ENCODE data around the gene KRTAP17-1.
"Not testable (repeated sequence)": the region's sequence is repeated elsewhere in the genome, so short reads cannot be mapped to it uniquely, and the experiment has no call there.

KRTAP17-1 gene, protein sequence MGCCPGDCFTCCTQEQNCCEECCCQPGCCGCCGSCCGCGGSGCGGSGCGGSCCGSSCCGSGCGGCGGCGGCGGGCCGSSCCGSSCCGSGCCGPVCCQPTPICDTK

DNA sequence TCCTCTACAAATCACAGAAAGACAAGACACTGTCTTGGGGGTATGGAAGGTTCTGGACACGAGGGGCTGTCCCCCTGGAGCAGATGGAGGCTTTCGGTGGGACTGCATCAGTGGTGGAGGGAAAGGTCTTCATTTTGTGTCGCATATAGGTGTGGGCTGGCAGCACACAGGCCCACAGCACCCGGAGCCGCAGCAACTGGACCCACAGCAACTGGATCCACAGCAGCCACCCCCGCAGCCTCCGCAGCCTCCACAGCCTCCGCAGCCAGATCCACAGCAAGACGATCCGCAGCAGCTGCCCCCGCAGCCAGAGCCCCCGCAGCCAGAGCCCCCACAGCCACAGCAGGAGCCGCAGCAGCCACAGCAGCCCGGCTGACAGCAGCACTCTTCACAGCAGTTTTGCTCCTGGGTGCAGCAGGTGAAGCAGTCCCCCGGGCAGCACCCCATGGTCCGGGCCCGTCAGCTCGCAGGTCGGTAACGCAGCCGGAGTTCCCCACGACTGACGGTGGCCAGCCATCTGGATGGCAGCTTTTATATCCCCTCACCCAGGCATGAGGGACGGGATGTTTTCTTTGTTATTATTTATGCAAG is at the start of gene KRTAP17-1:
Gene KRTAP17-1 (minus strand): TSS at position 507 of the 591 bp plus-strand sequence. CDS start 60 bp downstream, at position 447.
- no peak for DNase-seq (ENCODE audit: low read depth in 2 of 2)

- DNase-seq (ENCODE audit: low read depth in 2 of 2), result no peak
These were observed 48.4 kb upstream of the KRTAP17-1 start for GRCh38 chr17:41363881-41364280.

DNA sequence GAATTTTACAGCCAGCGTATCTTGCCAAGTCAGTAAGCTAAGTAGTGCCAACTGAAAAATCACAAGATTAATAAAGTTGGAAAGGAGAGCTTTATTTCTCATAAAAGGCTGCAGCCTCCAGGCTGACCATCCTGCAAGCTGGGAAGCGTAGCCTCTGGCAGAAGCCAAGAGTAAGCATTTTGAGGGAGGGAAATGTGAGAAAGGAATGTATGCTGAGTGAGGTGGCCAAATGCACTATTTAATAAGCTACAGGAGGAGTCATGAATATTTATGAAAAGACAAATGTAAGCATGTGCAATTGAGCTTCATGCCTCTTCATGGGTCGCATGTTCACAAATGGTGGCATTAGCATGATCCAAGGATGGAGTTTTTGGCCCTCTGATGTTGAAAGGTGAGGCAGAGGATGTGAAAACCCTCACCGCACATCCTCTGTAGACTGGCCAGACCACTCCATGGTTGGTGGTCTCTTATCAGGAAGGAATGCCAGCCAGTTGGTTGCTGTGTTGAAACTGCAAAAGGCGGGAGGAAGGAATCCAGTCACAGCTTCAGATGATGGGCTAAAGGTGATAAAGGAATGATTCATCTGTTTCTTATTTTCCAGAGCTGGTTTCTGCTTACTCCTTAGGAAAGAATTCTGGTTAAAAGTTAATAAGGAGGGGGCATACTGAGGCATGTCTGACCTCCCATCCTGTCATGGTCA is 44.9 kb upstream of the KRTAP17-1 start:
- DNase-seq (ENCODE audit: low read depth in 2 of 2), result no peak

- no peak for DNase-seq (ENCODE audit: low read depth in 2 of 2)
These were observed 39.0 kb upstream of the KRTAP17-1 start for GRCh38 chr17:41354536-41354935.

DNA sequence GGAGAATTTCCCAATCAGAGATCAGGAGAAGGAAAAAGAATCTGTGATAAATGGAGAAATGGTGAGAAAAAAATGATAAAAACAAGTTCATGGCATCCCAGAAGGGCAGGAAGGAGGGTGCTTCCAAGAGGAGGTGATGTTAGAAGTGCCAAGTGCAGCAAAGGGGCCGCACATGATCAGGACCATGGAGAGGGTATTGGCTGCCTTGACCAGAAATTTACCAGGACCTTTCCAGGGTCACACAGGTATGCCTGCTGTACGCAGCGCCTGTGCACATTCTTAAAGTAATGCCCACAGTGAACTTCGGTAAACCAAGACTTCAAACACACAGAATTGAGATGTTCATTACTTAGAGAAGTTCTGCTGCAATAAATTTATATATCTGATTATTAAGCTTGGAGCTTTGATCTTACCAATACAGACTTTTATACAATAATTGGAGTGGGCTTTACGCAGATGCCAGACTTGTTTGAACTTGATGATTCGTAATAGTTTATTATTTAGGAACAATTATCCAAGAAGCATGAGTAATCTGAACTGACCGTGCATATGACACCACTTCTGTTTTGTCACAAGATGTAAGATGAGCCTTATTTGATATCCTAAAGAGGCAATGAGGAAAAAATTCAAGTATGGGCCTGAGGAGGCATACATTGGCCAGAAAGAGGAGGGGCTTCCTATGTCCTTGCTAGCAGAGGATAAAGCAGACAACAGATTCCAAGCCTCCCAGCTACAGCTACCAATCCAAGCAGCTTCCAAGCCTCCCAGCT is 37.3 kb upstream of the KRTAP17-1 start:
- DNase-seq (ENCODE audit: low read depth in 2 of 2), result no peak

DNA sequence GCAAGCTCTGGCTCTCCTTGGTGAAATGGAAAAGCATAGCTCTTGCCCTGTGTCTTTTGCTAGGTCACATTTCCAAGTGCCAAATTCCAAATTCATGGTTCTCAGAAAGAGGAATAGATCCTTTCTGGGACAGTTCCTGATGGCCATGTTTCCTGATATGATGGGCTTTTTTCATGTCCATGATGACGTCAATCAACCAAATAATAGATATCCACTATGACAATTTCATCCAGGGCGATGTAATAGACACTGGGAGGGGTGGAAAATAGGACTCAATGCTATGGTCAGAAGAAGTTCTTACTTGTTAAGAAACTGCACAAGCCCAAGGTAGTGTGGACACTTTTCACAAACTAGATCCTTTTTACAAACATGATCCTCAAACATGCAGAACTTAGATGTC is 35.7 kb upstream of the KRTAP17-1 start:
- no peak for DNase-seq (ENCODE audit: low read depth in 2 of 2)

DNA sequence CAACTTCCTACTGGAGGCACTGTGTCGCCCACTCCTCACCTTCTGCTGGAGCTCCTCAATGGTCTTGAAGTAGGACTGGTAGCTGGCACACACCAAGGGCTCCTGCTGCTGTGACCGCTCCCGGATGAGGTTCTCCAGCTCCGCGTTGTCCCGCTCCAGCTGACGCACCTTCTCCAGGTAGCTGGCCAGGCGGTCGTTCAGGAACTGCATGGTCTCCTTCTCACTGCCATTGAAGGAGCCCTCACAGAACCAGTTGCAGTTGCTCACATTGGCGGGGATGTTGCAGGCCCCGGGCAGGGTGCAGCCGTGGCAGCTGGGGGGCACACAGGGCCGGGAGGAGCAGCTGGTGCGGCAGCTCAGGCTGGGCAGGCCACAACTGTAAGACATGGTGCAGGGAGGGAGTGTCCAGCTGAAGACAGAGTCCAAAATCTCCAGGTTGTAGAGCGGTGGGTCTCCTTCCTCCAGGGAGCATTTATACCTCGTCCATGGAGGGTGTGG is 34.9 kb upstream of the KRTAP17-1 start, which contains the start of gene KRT33A:
Gene KRT33A (minus strand): TSS at position 448 of the 498 bp plus-strand sequence. CDS start 61 bp downstream, at position 387.
- DNase-seq (ENCODE audit: low read depth in 2 of 2), result not testable (repeated sequence)

- DNase-seq (ENCODE audit: low read depth in 2 of 2), result no peak
These were observed 32.6 kb upstream of the KRTAP17-1 start for GRCh38 chr17:41347869-41348760.

GRCh38 chr17:41346421-41346820 is 30.9 kb upstream of the KRTAP17-1 start:
- not testable (repeated sequence) for DNase-seq (ENCODE audit: low read depth in 2 of 2)

DNA sequence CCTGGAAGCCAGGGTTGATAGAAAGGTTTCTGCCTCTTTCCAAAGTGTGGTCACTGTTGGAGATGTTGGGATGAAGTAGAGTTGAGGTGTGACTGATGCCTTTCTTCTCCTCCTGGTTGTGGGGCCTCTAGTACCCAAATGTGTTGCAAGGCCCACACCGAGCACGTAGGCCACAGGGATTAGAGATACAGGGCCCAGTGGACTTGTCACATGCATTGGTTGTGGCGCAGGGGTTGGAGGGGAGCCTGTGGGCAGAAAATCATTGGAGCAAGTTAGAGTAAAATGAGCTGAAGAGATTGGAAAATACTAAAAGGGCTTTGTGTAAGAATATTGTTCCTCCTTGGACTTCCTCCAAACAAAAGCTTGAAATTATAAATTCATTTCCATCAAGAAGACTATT is 30.5 kb upstream of the KRTAP17-1 start:
- DNase-seq (ENCODE audit: low read depth in 2 of 2), result no peak

- no peak for DNase-seq (ENCODE audit: low read depth in 2 of 2)
These were observed 27.5 kb upstream of the KRTAP17-1 start for GRCh38 chr17:41343029-41343428.

GRCh38 chr17:41340934-41341861 is 25.7 kb upstream of the KRTAP17-1 start:
- peak; percentile 16 to 27 for DNase-seq (ENCODE audit: low read depth in 2 of 2)

GRCh38 chr17:41340494-41340893 is 25.0 kb upstream of the KRTAP17-1 start:
- no peak for DNase-seq (ENCODE audit: low read depth in 2 of 2)

DNA sequence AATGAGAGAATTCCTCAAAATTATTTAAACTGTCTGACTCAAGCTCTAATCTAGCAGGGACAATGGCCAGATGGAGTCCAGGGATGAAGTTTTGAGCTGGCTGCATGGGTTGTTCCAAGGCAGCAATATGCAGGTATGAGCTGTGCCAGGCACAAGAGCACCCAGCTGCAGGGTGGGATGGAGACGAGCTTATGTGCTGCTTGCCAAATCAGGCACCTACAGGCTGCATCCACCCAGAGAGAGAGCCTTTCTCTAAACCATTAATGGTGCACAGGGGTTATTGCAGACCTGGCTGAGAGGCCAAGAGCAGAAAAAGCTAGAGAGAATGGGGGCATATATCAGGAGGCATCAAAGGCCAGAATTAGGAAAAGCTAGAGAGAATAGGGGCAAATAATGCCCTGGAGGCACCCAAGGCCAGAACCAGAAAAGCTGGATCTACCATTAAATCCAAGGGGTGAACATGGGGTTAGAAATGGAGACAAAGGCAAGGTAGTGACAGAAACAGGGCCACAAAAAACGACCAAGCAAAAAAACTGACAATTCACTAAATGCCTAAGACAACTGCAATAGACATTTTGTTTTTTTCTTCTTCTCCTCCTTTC is 24.2 kb upstream of the KRTAP17-1 start:
- DNase-seq (ENCODE audit: low read depth in 2 of 2), result no peak

- DNase-seq (ENCODE audit: low read depth in 2 of 2), result no peak
These were observed 23.5 kb upstream of the KRTAP17-1 start for GRCh38 chr17:41338961-41339485.

DNA sequence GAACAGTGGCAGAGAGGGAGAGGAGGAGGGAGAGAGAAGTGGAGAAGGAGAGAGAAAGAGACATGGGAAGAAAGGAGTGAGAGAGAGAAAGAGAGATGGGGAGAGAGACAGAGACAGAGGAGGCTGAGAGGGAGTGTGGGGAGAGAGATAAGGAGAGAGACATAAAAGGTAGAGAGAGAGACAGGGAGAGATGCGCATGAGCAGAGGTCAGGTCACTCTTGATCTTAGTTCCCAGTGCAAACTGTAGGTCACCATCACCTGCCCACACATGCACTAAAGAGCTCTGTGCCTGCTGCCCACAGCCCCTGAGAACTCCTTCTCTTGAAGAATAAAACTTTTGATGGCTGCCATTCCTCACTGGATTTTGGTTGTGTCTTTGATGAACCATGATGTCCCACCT is 20.2 kb upstream of the KRTAP17-1 start:
- DNase-seq (ENCODE audit: low read depth in 2 of 2), result no peak

DNA sequence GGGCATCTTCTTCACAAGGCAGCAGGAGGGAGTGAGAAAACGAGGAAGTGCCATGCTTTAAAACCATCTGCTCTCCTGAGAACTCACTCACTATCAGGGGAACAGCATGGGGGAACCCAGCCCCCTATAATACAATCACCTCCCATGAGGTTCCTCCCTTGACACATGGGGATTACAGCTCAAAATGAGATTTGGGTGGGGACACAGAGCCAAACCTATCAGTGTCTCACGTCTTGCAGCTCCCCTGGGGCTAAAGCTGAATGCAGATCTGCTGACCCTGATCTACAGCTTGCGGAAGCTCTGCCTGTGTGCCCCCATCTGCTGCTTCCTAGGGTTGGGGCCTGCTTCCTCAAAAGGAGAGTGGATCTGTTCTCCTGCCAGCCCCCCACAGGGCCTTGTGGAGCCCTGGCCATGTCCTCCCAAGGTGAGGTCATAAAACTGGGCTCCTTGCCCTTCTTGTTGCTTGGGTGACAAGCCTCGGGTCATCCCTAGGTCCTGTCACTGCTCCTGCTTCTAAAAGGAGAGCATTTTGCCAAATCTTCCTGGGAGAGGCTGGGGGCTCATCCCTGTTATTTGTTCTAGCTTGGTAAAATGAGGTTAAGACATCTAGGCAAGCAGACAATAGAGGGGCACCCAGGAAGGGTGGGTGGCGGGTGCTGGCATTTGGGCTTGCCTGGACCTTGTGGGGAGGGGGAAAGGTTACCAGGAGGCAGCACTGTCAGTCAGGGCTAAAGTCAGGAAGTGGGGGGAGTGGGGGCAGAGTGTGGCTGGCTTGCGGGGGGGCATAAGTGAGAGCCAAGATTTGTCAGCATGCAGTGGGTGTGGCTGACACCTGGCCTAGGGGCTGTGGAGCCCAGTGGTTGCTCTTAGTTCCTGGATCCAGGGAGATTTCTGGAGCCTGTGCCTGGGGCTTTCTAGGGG is 19.1 kb upstream of the KRTAP17-1 start:
- no peak for DNase-seq (ENCODE audit: low read depth in 2 of 2)

DNA sequence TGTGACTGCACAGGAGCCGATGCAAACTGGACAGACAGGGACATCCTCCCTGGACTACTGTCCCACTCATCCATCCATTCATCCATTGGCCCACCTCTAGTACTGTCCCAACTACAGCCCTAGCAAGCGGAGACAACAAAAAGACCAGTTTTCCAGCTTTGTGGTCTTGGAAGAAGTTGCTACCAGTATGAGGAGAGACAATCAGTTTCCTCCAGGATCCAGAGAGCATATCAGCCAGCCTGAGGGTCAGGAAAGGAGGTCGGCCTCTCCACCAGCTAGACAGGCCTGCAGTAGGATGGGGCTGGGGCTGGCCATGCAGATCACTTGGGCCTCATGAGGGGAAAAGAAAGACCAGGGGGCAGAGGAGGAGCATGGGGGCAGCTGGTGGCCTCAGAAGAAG is 18.3 kb upstream of the KRTAP17-1 start:
- DNase-seq (ENCODE audit: low read depth in 2 of 2), result no peak
